Liver (tissue), 9 donors: ENCODE data around the gene MRLN. TPM values are rescaled to one million over a fixed set of nuclear protein-coding genes. Genes with fewer than 3 reads are reported as not detected.

Experiments used
- DNase-seq: peaks from one replicate; pipeline ENCODE4 v3.0.0-alpha.2; 2017; ENCODE audit warnings: low spot score
- H3K27ac ChIP-seq, 2 donors: one replicate each; pipeline ENCODE4 v1.7.0; 2013; ENCODE audit warnings: inconsistent platforms in 2 of 2, low read length in 2 of 2, control low read depth in 1 of 2, low read depth in 1 of 2, mild to moderate bottlenecking in 1 of 2
- H3K27me3 ChIP-seq, 4 donors: one replicate each; pipeline versions ENCODE4 v1.6.1 to v1.7.0; 2013; ENCODE audit warnings: low read length in 3 of 4, inconsistent platforms in 1 of 4, mild to moderate bottlenecking in 1 of 4, moderate library complexity in 1 of 4; ENCODE audit not compliant: control insufficient read depth in 4 of 4, insufficient read depth in 4 of 4
- H3K36me3 ChIP-seq, 4 donors: one replicate each; pipeline versions ENCODE4 v1.6.1 to v1.7.0; 2013; ENCODE audit warnings: low read length in 3 of 4, mild to moderate bottlenecking in 3 of 4, low read depth in 1 of 4, moderate library complexity in 1 of 4; ENCODE audit not compliant: control insufficient read depth in 4 of 4, insufficient read depth in 3 of 4
- H3K4me1 ChIP-seq, 4 donors: one replicate each; pipeline versions ENCODE4 v1.6.1 to v1.7.0; 2013; ENCODE audit warnings: low read length in 3 of 4, mild to moderate bottlenecking in 3 of 4, moderate library complexity in 1 of 4; ENCODE audit not compliant: control insufficient read depth in 4 of 4, insufficient read depth in 4 of 4
- H3K4me3 ChIP-seq, 3 donors: one replicate each; pipeline versions ENCODE4 v1.6.1 to v1.7.0; 2013; ENCODE audit warnings: low read length in 3 of 3, control low read depth in 1 of 3, low read depth in 1 of 3, mild to moderate bottlenecking in 1 of 3
- H3K9ac ChIP-seq, 2 donors: one replicate each; pipeline ENCODE4 v1.7.0; 2013; ENCODE audit warnings: low read length in 2 of 2, mild to moderate bottlenecking in 2 of 2, moderate library complexity in 2 of 2, control low read depth in 1 of 2, low read depth in 1 of 2
- H3K9me3 ChIP-seq, 4 donors: one replicate each; pipeline versions ENCODE4 v1.6.1 to v1.7.0; 2013; ENCODE audit warnings: low read length in 3 of 4; ENCODE audit not compliant: control insufficient read depth in 4 of 4
- CTCF ChIP-seq: fragments of 150-350 bp; IDR thresholded peaks from 2 replicates; pipeline ENCODE4 v1.5.1; 2017; ENCODE audit warnings: improper control_type of control experiment, low read depth, low read length; ENCODE audit not compliant: missing input control
- EGR1 ChIP-seq, 2 donors: IDR thresholded peaks; 2 replicates each; pipeline ENCODE4 v1.6.1; 2016 to 2018; ENCODE audit warnings: antibody characterized with exemption in 2 of 2, low read depth in 2 of 2
- FOXA1 ChIP-seq: IDR thresholded peaks from 2 replicates; pipeline ENCODE4 v1.6.1; 2016; ENCODE audit warnings: antibody characterized with exemption
- FOXA2 ChIP-seq: IDR thresholded peaks from 2 replicates; pipeline ENCODE4 v1.6.1; 2016; ENCODE audit warnings: antibody characterized with exemption
- GABPA ChIP-seq, 2 donors: IDR thresholded peaks in 1 of 2; conservative IDR thresholded peaks in 1 of 2; 2 replicates each; pipeline ENCODE4 v1.6.1; 2016; ENCODE audit warnings: antibody characterized with exemption in 2 of 2, mild to moderate bottlenecking in 1 of 2, moderate library complexity in 1 of 2
- HNF4A ChIP-seq, 2 donors: conservative IDR thresholded peaks; 2 replicates each; pipeline ENCODE4 v1.6.1; 2016; ENCODE audit warnings: antibody characterized with exemption in 2 of 2, mild to moderate bottlenecking in 2 of 2
- HNF4G ChIP-seq: IDR thresholded peaks from 2 replicates; pipeline ENCODE4 v1.6.1; 2016; ENCODE audit warnings: antibody characterized with exemption
- JUND ChIP-seq, 2 donors: IDR thresholded peaks; 2 replicates each; pipeline ENCODE4 v1.6.1; 2016; ENCODE audit warnings: antibody characterized with exemption in 2 of 2
- NR2F2 ChIP-seq: IDR thresholded peaks from 2 replicates; pipeline ENCODE4 v1.6.1; 2016; ENCODE audit warnings: antibody characterized with exemption
- RAD21 ChIP-seq, 2 donors: IDR thresholded peaks; 2 replicates each; pipeline ENCODE4 v1.6.1; 2016; ENCODE audit warnings: antibody characterized with exemption in 2 of 2, mild to moderate bottlenecking in 2 of 2
- RXRA ChIP-seq, 2 donors: IDR thresholded peaks; 2 replicates each; pipeline ENCODE4 v1.6.1; 2017 to 2018; ENCODE audit warnings: antibody characterized with exemption in 2 of 2, mild to moderate bottlenecking in 1 of 2
- SP1 ChIP-seq: IDR thresholded peaks from 2 replicates; pipeline ENCODE4 v1.6.1; 2018; ENCODE audit warnings: antibody characterized with exemption, mild to moderate bottlenecking
- TAF1 ChIP-seq: conservative IDR thresholded peaks from 2 replicates; pipeline ENCODE4 v1.6.1; 2016; ENCODE audit warnings: antibody characterized with exemption, mild to moderate bottlenecking
- ZBTB33 ChIP-seq: IDR thresholded peaks from 2 replicates; pipeline ENCODE4 v1.6.1; 2016; ENCODE audit warnings: antibody characterized with exemption
- WGBS: extraction: QIAGEN DNeasy Blood & Tissue Kit; methylation state at CpG from one replicate; pipeline ENCODE4 v1.1.7; 2013; 5-methylcytosine and 5-hydroxymethylcytosine counted together
- polyA plus RNA-seq, 2 donors: library from polyadenylated mRNA; stranded (reverse) in 1 of 2; unstranded in 1 of 2; fragments of 200-250 nt in 1 of 2; fragments of >200 nt in 1 of 2; fragmentation: Nextera tagmentation in 1 of 2; extraction: Ambion mirVana in 1 of 2; gene quantifications; one replicate each; pipeline versions ENCODE4 v1.2.1 to v1.2.3, GENCODE V29; 2013 to 2015
- total RNA-seq, 2 donors: library from RNA; depleted of rRNA; stranded (reverse); fragments of >200 nt; gene quantifications; one replicate each; pipeline ENCODE4 v1.2.3, GENCODE V29; 2014
- TF ChIP-seq, protein P1 (sequence below): IDR thresholded peaks from 2 replicates; pipeline ENCODE4 v1.6.1; 2016; ENCODE audit warnings: antibody characterized with exemption
- TF ChIP-seq, protein P2 (sequence below): IDR thresholded peaks from 2 replicates; pipeline ENCODE4 v1.6.1; 2016; ENCODE audit warnings: antibody characterized with exemption, mild to moderate bottlenecking
- donor health status: healthy.
- donor health status: healthy.
- donor health status: healthy.
- donor health status: healthy.
- donor health status: healthy.

MRLN gene
- total and polyA plus RNA-seq, 4 donors, result not detected

DNA sequence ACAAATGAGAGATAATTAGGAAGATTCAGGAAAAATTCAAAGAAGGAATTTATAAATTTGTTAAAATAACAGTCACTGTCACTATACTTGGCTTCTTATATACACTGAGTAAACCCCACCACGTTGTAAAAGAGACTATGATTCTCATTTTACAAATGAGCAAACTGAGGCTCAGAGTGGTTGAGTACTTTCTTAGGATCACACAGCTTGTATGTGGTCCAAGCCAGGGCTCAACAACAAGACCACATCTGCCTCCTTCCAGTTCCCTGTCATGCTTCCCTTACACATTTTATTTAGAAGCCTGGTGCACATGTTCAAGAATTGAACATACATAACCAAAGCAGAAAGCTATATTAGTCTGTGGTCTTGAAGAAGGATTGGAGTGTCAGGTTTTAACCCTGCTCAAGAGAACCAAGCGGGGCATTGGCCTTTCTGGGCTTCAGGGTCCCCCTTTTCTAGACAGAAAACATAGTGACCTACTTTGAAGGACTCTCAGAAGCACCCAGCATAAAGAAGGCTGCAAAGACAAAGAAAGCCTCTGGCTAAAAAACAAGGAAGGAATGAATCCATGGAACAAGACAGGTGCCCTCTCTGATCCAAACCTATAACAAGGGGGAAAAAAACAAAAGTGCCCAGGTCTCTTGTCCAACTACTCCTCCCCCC lies 846 bp downstream of the MRLN start:
- Histone ChIP-seq H3K27ac (no peak overlapping the region), H3K27me3 (peaks cover 0 to 7% (median 0%) of the 10 kb centered on the region in 4 donors), H3K9ac (no peak overlapping the region), H3K4me3 (no peak overlapping the region), H3K9me3 (no peaks in the 10 kb centered on the region), H3K36me3 (no peaks in the 10 kb centered on the region), H3K4me1 (no peaks in the 10 kb centered on the region)
- DNase-seq, result no peak
- no peak for TF ChIP-seq JUND (IDR thresholded peaks at IDR 0.05)
- no peak for TF ChIP-seq FOXA2
- TF ChIP-seq NR2F2, result no peak
- TF ChIP-seq ZBTB33, result no peak
- no peak for TF ChIP-seq TAF1
- 68% methylated on average over 2 of the region's 2 CpGs for WGBS

DNA sequence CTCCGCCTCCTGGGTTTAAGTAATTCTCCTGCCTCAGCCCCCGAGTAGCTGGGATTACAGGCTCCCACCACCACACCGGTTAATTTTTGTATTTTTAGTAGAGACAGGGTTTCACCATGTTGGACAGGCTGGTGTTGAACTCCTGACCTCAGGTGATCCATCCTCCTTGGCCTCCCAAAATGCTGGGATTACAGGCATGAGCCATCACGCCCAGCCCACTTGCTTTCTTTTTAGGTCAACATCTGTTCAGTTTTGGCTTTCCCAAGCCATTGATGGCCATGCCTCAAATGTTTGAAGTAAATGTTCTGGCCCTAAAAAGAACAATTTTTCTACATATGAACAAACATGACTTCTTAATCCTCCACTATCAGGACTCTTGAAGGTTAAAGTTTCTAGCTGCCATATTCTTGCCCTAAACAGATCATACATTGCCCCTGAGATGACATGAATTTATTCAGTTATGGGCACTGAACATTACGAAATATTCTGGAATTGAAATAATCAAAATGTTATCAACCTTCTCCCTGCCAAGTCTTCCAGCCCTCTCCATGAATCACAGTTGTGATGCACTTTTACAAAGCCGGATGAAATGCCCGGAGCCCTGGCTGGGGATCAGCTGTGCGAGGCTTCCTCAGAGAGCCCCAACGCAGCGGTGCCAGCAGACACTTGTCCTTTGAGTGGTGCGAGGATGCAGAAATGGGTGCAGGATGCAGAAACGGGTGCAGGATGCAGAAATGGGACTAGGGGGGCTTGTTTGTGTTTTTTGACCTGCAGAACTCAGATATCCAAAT lies 2.9 kb downstream of the MRLN start:
- H3K36me3 ChIP-seq, result no peaks in the 10 kb centered on the region
- H3K27me3 ChIP-seq, result peaks cover 0 to 7% (median 0%) of the 10 kb centered on the region in 4 donors
- no peaks in the 10 kb centered on the region for H3K4me1 ChIP-seq
- WGBS, result 88% methylated on average over 12 of the region's 12 CpGs
- H3K27ac ChIP-seq, result no peak overlapping the region
- DNase-seq, result no peak
- no peak for TF ChIP-seq RXRA (IDR thresholded peaks at IDR 0.05)
- no peak for TF ChIP-seq HNF4A (conservative IDR thresholded peaks at IDR 0.05)
- no peak for TF ChIP-seq JUND (IDR thresholded peaks at IDR 0.05)
- no peak for TF ChIP-seq SP1
- TF ChIP-seq RAD21 (IDR thresholded peaks at IDR 0.05), result no peak
- TF ChIP-seq, protein P1, sequence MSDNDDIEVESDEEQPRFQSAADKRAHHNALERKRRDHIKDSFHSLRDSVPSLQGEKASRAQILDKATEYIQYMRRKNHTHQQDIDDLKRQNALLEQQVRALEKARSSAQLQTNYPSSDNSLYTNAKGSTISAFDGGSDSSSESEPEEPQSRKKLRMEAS, result no peak
- TF ChIP-seq GABPA (IDR thresholded peaks at IDR 0.05 in 1 of 2, conservative IDR thresholded peaks at IDR 0.05 in 1 of 2), result no peak
- no peaks in the 10 kb centered on the region for H3K9me3 ChIP-seq
- no peak overlapping the region for H3K9ac ChIP-seq
- H3K4me3 ChIP-seq, result no peak overlapping the region

- no peak for DNase-seq
- Histone ChIP-seq H3K27ac (no peak overlapping the region), H3K9me3 (no peaks in the 10 kb centered on the region), H3K27me3 (peaks cover 0 to 7% (median 0%) of the 10 kb centered on the region in 4 donors), H3K36me3 (no peaks in the 10 kb centered on the region), H3K4me3 (no peak overlapping the region), H3K9ac (no peak overlapping the region), H3K4me1 (no peaks in the 10 kb centered on the region)
- 39% methylated on average over 1 of the region's 1 CpG for WGBS
- no peak for TF ChIP-seq SP1
- no peak for TF ChIP-seq CTCF
- no peak for TF ChIP-seq TAF1
- no peak for TF ChIP-seq HNF4A (conservative IDR thresholded peaks at IDR 0.05)
- TF ChIP-seq HNF4G, result no peak
- TF ChIP-seq, protein P2, sequence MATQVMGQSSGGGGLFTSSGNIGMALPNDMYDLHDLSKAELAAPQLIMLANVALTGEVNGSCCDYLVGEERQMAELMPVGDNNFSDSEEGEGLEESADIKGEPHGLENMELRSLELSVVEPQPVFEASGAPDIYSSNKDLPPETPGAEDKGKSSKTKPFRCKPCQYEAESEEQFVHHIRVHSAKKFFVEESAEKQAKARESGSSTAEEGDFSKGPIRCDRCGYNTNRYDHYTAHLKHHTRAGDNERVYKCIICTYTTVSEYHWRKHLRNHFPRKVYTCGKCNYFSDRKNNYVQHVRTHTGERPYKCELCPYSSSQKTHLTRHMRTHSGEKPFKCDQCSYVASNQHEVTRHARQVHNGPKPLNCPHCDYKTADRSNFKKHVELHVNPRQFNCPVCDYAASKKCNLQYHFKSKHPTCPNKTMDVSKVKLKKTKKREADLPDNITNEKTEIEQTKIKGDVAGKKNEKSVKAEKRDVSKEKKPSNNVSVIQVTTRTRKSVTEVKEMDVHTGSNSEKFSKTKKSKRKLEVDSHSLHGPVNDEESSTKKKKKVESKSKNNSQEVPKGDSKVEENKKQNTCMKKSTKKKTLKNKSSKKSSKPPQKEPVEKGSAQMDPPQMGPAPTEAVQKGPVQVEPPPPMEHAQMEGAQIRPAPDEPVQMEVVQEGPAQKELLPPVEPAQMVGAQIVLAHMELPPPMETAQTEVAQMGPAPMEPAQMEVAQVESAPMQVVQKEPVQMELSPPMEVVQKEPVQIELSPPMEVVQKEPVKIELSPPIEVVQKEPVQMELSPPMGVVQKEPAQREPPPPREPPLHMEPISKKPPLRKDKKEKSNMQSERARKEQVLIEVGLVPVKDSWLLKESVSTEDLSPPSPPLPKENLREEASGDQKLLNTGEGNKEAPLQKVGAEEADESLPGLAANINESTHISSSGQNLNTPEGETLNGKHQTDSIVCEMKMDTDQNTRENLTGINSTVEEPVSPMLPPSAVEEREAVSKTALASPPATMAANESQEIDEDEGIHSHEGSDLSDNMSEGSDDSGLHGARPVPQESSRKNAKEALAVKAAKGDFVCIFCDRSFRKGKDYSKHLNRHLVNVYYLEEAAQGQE, result no peak
- TF ChIP-seq FOXA1, result no peak
- no peak for TF ChIP-seq ZBTB33
- no peak for TF ChIP-seq NR2F2
- TF ChIP-seq EGR1 (IDR thresholded peaks at IDR 0.05; ENCODE audit: low read depth in 2 of 2), result no peak
- no peak for TF ChIP-seq RAD21 (IDR thresholded peaks at IDR 0.05)
Measured at GRCh38 chr10:59748834-59749233, 4.4 kb downstream of the MRLN start.
